ENCODE data around the gene PTDSS2. TPM values are rescaled to one million over a fixed set of nuclear protein-coding genes. Genes with fewer than 3 reads are reported as not detected.

Gene PTDSS2
- total and polyA plus RNA-seq, 2 of the 13 experiments (the other 11 are each of a cell fraction or from before 2014, with no cell fraction given) = 21.7 to 26.4 TPM

GRCh38 chr11:506238-506994 is 56.3 kb downstream of the PTDSS2 start (continued):
- TF ChIP-seq KLF12 (CRISPR knock-in tag; IDR thresholded peaks at IDR 0.05; ENCODE audit: borderline replicate concordance) (peak; percentile 90; the same call in 1 of the 2 replicates), RFXANK (CRISPR knock-in tag; IDR thresholded peaks at IDR 0.05) (no peak), UBTF (CRISPR knock-in tag; IDR thresholded peaks at IDR 0.05) (peak; percentile 72), SNAI1 (CRISPR knock-in tag; IDR thresholded peaks at IDR 0.05; ENCODE audit: borderline replicate concordance) (peak; percentile 85; the same call in 1 of the 2 replicates), ZNF781 (CRISPR knock-in tag; IDR thresholded peaks at IDR 0.05; ENCODE audit: borderline replicate concordance, not compliant biosample characterization) (peak; percentile 37), BCL6 (CRISPR knock-in tag; IDR thresholded peaks at IDR 0.05) (no peak; the same call in 1 of the 2 replicates), RARA (CRISPR knock-in tag; IDR thresholded peaks at IDR 0.05) (no peak), NR2C2 (CRISPR knock-in tag; IDR thresholded peaks at IDR 0.05; ENCODE audit: borderline replicate concordance) (peak; percentile 80), ZBTB20 (CRISPR knock-in tag; IDR thresholded peaks at IDR 0.05; ENCODE audit: borderline replicate concordance, low read depth) (0 out of 2 replicates have a peak, but pooled peaks have one; percentile 69), GATAD1 (CRISPR knock-in tag; IDR thresholded peaks at IDR 0.05) (peak; percentile 94), ZNF275 (CRISPR knock-in tag; IDR thresholded peaks at IDR 0.05; ENCODE audit: borderline replicate concordance) (peak; percentile 40), ZNF703 (CRISPR knock-in tag; IDR thresholded peaks at IDR 0.05; ENCODE audit: borderline replicate concordance) (no peak), SNRNP70 (IDR thresholded peaks at IDR 0.05; ENCODE audit: low read depth, low read length) (no peak), ZNF597 (CRISPR knock-in tag; IDR thresholded peaks at IDR 0.05) (no peak), ZMYM4 (CRISPR knock-in tag; IDR thresholded peaks at IDR 0.05) (peak; percentile 75; the same call in 1 of the 2 replicates), MEIS1 (CRISPR knock-in tag; IDR thresholded peaks at IDR 0.05; ENCODE audit: borderline replicate concordance) (no peak; the same call in 1 of the 2 replicates), SMYD3 (CRISPR knock-in tag; IDR thresholded peaks at IDR 0.05) (no peak), ZNF564 (CRISPR knock-in tag; IDR thresholded peaks at IDR 0.05) (peak; percentile 86), THAP11 (CRISPR knock-in tag; IDR thresholded peaks at IDR 0.05) (peak; percentile 91), BRF2 (CRISPR knock-in tag; IDR thresholded peaks at IDR 0.05) (no peak), KDM5B (CRISPR knock-in tag; IDR thresholded peaks at IDR 0.05; ENCODE audit: borderline replicate concordance) (no peak; the same call in 1 of the 2 replicates), MTERF4 (CRISPR knock-in tag; IDR thresholded peaks at IDR 0.05) (peak; percentile 12; the same call in 1 of the 2 replicates)
